NT2/D1 (cell line): Measurements from ENCODE around the gene RAB31.

Experiments
- YY1 ChIP-seq: IDR thresholded peaks from 2 replicates; pipeline ENCODE4 v1.6.1; 2011; ENCODE audit not compliant: insufficient read length, insufficient read depth
- ZNF274 ChIP-seq: IDR thresholded peaks from 2 replicates; pipeline ENCODE4 v1.6.1; 2011; ENCODE audit warnings: mild to moderate bottlenecking, low read depth, low read length

- TF ChIP-seq ZNF274 (no peak), YY1 (no peak)
Measured at GRCh38 chr18:9824474-9824832, 116.4 kb downstream of the RAB31 start.
